Measurements from ENCODE around the gene MAG. TPM values are rescaled to one million over a fixed set of nuclear protein-coding genes. Genes with fewer than 3 reads are reported as not detected.

The MAG gene
- total RNA-seq, 1 donor from 2014 or later = not detected

- Mint-ChIP-seq H3K9me3 (no peaks in the 10 kb centered on the region), H3K4me1 (no peaks in the 10 kb centered on the region), H3K36me3 (ENCODE audit: low read depth) (no peaks in the 10 kb centered on the region)
Measured at GRCh38 chr19:35296644-35297514, 4.9 kb downstream of the MAG start.

DNA sequence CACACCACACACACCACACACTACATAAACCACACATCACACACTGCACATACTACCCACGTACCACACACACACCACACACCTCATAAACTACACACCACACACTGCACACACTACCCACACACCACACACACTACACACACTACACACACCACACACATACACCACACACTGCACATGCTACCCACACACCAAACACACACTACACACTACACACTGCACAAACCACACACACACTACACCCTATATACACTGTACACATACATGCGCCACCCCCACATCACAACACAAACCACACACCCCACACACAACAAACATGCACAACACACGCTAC lies 5.5 kb downstream of the MAG start:
- Mint-ChIP-seq H3K4me3 (no peak overlapping the region), H3K9me3 (no peaks in the 10 kb centered on the region), H3K4me1 (no peaks in the 10 kb centered on the region), H3K36me3 (ENCODE audit: low read depth) (no peaks in the 10 kb centered on the region), H3K27ac (ENCODE audit: unreplicated experiment) (no peak overlapping the region), H3K27me3 (ENCODE audit: low read depth) (peaks cover 9% of the 10 kb centered on the region)
- DNase-seq (ENCODE audit: low read depth, low spot score) = no peak
- TF ChIP-seq, protein P1, sequence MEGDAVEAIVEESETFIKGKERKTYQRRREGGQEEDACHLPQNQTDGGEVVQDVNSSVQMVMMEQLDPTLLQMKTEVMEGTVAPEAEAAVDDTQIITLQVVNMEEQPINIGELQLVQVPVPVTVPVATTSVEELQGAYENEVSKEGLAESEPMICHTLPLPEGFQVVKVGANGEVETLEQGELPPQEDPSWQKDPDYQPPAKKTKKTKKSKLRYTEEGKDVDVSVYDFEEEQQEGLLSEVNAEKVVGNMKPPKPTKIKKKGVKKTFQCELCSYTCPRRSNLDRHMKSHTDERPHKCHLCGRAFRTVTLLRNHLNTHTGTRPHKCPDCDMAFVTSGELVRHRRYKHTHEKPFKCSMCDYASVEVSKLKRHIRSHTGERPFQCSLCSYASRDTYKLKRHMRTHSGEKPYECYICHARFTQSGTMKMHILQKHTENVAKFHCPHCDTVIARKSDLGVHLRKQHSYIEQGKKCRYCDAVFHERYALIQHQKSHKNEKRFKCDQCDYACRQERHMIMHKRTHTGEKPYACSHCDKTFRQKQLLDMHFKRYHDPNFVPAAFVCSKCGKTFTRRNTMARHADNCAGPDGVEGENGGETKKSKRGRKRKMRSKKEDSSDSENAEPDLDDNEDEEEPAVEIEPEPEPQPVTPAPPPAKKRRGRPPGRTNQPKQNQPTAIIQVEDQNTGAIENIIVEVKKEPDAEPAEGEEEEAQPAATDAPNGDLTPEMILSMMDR (conservative IDR thresholded peaks at IDR 0.05) = no peak

More at GRCh38 chr19:35296644-35297514, 4.9 kb downstream of the MAG start:
- H3K4me3 Mint-ChIP-seq = no peak overlapping the region
- H3K27me3 Mint-ChIP-seq (ENCODE audit: low read depth) = peaks cover 9% of the 10 kb centered on the region
- no peak for DNase-seq (ENCODE audit: low read depth, low spot score)
- H3K27ac Mint-ChIP-seq (ENCODE audit: unreplicated experiment) = no peak overlapping the region
- TF ChIP-seq, protein P1 (conservative IDR thresholded peaks at IDR 0.05) = no peak

DNA sequence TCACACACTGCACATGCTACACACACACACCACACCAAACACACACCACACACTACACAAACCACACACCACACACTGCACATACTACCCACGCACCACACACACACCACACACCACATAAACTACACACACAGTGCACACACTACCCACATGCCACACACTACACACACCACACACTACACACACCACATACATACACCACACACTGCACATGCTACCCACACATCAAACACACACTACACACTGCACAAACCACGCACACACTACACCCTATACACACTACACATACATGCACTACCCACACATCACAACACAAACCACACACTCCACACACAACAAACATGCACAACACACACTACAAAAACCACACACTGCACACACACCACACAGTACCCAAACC lies 6.0 kb downstream of the MAG start:
- Mint-ChIP-seq H3K4me1 (no peaks in the 10 kb centered on the region), H3K4me3 (no peak overlapping the region), H3K36me3 (ENCODE audit: low read depth) (no peaks in the 10 kb centered on the region), H3K9me3 (no peaks in the 10 kb centered on the region), H3K27ac (ENCODE audit: unreplicated experiment) (no peak overlapping the region), H3K27me3 (ENCODE audit: low read depth) (peaks cover 6% of the 10 kb centered on the region)
- DNase-seq (ENCODE audit: low read depth, low spot score) = no peak
- TF ChIP-seq, protein P1 (conservative IDR thresholded peaks at IDR 0.05) = no peak

DNA sequence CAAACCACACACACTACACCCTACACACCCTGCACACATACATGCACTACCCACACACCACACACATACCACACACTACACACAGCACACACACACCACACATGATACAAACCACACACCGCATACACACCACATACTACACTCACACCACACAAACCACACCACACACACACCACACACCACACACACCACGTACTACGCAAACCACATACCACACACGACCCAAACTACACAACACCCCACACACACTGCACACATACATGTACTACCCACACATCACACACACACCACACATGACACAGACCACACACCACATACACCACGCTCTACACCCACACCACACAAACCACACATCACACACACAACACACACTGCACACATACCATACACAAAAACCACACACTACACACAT lies 6.6 kb downstream of the MAG start:
- Mint-ChIP-seq H3K27ac (ENCODE audit: unreplicated experiment) (no peak overlapping the region), H3K4me1 (no peaks in the 10 kb centered on the region), H3K9me3 (no peaks in the 10 kb centered on the region), H3K36me3 (ENCODE audit: low read depth) (no peaks in the 10 kb centered on the region), H3K4me3 (no peak overlapping the region), H3K27me3 (ENCODE audit: low read depth) (peaks cover 3% of the 10 kb centered on the region)
- TF ChIP-seq, protein P1 (conservative IDR thresholded peaks at IDR 0.05) = no peak
- DNase-seq (ENCODE audit: low read depth, low spot score) = no peak

- no peak for DNase-seq (ENCODE audit: low read depth, low spot score)
- Mint-ChIP-seq H3K9me3 (no peaks in the 10 kb centered on the region), H3K27me3 (ENCODE audit: low read depth) (no peaks in the 10 kb centered on the region), H3K4me3 (no peak overlapping the region), H3K36me3 (ENCODE audit: low read depth) (no peaks in the 10 kb centered on the region), H3K4me1 (no peaks in the 10 kb centered on the region), H3K27ac (ENCODE audit: unreplicated experiment) (no peak overlapping the region)
- TF ChIP-seq, protein P1 (conservative IDR thresholded peaks at IDR 0.05) = no peak
Measured at GRCh38 chr19:35299523-35300338, 7.8 kb downstream of the MAG start.

All from neural crest cell (in vitro differentiated cells).